BJ (cell line): Measurements from ENCODE around the gene SPHK1. TPM values are rescaled to one million over a fixed set of nuclear protein-coding genes. Genes with fewer than 3 reads are reported as not detected.

Experiments
- CTCF ChIA-PET: fragments of 350-600 bp; formaldehyde crosslinking; extraction: SDS; loops from one replicate; lab custom pipeline; 2021; ENCODE audit warnings: antibody characterized with exemption, inconsistent platforms; lab: Yijun Ruan, JAX
- POLR2A ChIA-PET: fragments of 300-600 bp; sonication (Branson Sonifier 250); formaldehyde crosslinking; extraction: SDS; loops from one replicate; lab custom pipeline; 2021; ENCODE audit warnings: antibody characterized with exemption; lab: Charles Lee
- DNase-seq: peaks from one replicate; pipeline ENCODE4 v3.0.0-alpha.2; 2011; ENCODE audit warnings: low read depth
- H3K27me3 ChIP-seq: 2 replicates; pipeline ENCODE4 v1.6.0; 2011; ENCODE audit warnings: low read length; ENCODE audit not compliant: control insufficient read depth, insufficient read depth
- H3K36me3 ChIP-seq: 2 replicates; pipeline ENCODE4 v1.5.1; 2011; ENCODE audit warnings: low read length; ENCODE audit not compliant: control insufficient read depth, insufficient read depth
- H3K4me3 ChIP-seq: 2 replicates; pipeline ENCODE4 v1.5.1; 2011; ENCODE audit warnings: low read depth, mild to moderate bottlenecking, control low read depth, low read length
- polyA plus RNA-seq: library from polyadenylated mRNA; depleted of rRNA; stranded (reverse); fragments of >200 nt; gene quantifications from 2 replicates; pipeline ENCODE4 v1.2.3, GENCODE V29; 2011
- TF ChIP-seq, protein P1 (sequence below): IDR thresholded peaks from 2 replicates; pipeline ENCODE4 v1.5.1; 2011; ENCODE audit warnings: low read depth, mild to moderate bottlenecking, control low read depth, inconsistent platforms, low read length, moderate library complexity; ENCODE audit not compliant: insufficient read depth

SPHK1 gene
- polyA plus RNA-seq, 1 experiment = 57.8 TPM

DNA sequence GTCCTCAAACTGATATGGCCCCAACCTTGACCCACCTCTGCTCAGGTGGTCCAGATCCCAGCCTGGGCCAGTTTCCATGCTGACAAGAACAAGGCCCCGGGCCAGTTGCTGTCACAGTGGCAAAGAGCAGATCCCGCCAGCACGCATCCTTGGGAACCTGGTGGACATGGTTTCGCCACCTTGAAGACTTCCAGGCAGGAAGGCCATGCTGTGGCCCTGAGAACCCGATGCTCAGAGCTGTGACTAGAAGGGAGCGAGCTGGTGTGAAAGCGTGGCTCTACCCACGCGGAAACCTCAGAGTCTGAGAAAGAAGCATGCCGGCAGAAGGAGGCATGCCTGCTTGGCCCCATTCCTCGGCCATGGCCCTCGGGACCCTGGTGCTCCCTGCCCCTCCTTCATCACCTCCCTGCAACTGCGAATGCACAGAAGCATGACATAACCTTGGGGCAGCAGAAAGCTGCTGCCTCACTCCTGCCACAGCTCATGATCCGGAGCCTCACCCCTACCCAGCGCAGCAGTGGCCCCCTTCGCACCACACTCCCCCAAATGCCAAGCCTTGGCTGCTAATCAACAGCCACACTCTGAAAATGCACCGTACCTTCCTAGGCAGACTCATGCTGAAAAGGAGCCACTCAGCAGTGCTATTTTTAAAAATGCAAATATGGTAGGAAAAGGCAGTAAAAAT, 35.3 kb downstream of the SPHK1 start:
- Histone ChIP-seq H3K27me3 (no peaks in the 10 kb centered on the region), H3K36me3 (peaks cover 4% of the 10 kb centered on the region), H3K4me3 (no peak overlapping the region)
- TF ChIP-seq, protein P1, sequence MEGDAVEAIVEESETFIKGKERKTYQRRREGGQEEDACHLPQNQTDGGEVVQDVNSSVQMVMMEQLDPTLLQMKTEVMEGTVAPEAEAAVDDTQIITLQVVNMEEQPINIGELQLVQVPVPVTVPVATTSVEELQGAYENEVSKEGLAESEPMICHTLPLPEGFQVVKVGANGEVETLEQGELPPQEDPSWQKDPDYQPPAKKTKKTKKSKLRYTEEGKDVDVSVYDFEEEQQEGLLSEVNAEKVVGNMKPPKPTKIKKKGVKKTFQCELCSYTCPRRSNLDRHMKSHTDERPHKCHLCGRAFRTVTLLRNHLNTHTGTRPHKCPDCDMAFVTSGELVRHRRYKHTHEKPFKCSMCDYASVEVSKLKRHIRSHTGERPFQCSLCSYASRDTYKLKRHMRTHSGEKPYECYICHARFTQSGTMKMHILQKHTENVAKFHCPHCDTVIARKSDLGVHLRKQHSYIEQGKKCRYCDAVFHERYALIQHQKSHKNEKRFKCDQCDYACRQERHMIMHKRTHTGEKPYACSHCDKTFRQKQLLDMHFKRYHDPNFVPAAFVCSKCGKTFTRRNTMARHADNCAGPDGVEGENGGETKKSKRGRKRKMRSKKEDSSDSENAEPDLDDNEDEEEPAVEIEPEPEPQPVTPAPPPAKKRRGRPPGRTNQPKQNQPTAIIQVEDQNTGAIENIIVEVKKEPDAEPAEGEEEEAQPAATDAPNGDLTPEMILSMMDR = no peak
- CTCF ChIA-PET = interaction anchor here (13.5 kb wide), 1 partner anchor 21 kb away, joined by 94 read pairs; no protein-coding TSS in a partner anchor
- POLR2A ChIA-PET = no interaction called here
- no peak for DNase-seq

DNA sequence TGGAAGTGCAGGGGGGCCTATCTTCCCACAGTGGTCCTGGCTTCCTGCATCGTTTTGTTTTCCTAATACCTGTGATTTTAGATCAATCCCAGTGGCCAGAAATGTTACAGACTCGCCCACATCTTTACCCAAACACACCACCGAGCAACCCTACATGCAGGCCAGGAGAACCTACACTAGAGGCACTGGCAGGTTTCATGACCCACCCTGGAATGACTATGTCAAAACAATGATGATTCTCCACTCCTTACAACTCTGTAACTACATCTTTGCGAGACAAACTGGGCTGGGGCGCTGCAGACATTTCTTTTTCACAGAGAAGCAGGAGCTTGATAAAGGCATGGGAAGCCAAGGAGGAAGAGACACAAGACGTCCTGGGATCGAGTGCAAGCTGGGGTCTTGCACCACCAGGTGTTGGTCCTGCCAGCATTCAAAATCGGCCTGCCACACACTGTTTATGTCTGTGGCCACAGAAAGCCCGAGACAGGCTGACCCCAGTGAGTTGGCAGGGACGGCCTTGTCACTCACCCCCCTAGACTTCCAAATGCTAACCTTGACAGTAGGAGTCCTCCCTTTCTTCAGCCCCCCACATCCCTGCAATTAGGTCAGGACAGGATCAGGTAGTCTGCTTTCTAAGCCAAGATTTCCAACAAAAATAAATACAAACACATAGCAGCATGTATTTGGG, 36.1 kb downstream of the SPHK1 start:
- TF ChIP-seq, protein P1 = no peak
- POLR2A ChIA-PET = no interaction called here
- no peak for DNase-seq
- CTCF ChIA-PET = interaction anchor here (0.7 to 13.5 kb wide), 2 partner anchors 22 to 63 kb away, joined by 3 to 94 read pairs; no protein-coding TSS in a partner anchor
- Histone ChIP-seq H3K36me3 (peaks cover 4% of the 10 kb centered on the region), H3K27me3 (no peaks in the 10 kb centered on the region), H3K4me3 (no peak overlapping the region)

DNA sequence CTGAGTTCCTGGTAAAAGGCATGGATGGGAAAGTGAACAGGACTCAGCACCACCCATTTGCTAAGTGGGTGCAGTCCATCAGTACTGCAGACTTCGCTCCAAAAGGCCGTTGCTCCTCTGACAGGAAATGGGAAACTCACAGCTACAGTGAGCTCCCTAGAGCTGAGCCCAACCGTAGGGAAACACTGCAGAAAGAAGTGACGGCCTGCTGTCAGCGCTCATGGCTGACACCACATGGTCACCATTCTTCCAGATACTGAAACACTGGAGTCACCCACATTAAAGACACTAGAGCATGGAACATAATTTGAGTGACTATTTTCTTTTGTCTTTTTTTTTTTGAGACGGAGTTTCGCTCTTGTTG, 36.6 kb downstream of the SPHK1 start:
- H3K36me3 ChIP-seq = peaks cover 4% of the 10 kb centered on the region
- ChIA-PET CTCF (interaction anchor here (0.7 kb wide), 1 partner anchor 64 kb away, joined by 3 read pairs; no protein-coding TSS in a partner anchor), POLR2A (no interaction called here)
- TF ChIP-seq, protein P1 = no peak
- H3K27me3 ChIP-seq = no peaks in the 10 kb centered on the region
- DNase-seq = no peak
- H3K4me3 ChIP-seq = no peak overlapping the region

DNA sequence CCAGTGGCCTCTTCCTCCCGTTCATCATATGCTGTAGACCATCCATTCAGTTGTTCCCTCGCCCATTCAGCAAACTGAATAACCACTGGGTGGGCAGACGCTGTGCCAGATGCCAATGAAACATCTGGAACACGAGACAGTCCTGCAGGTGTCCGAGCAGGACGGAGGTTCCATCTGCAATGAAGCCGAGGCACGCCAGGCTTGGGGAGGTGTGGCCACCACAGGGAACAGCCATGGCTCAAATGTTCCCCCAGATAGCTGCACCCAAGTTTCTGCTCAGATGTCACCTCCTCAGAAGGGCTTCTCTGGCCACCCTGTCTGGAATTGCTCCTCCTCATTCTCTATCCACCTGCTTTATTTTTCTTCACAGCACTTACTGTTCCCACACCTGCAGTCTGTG, 38.0 kb downstream of the SPHK1 start:
- no peak for DNase-seq
- H3K4me3 ChIP-seq = no peak overlapping the region
- peaks cover 4% of the 10 kb centered on the region for H3K36me3 ChIP-seq
- CTCF ChIA-PET = interaction anchor here (1.0 to 3.5 kb wide), 2 partner anchors 14 to 36 kb away, joined by 4 to 11 read pairs; no protein-coding TSS in a partner anchor
- H3K27me3 ChIP-seq = no peaks in the 10 kb centered on the region
- TF ChIP-seq, protein P1 = no peak
- POLR2A ChIA-PET = no interaction called here

DNA sequence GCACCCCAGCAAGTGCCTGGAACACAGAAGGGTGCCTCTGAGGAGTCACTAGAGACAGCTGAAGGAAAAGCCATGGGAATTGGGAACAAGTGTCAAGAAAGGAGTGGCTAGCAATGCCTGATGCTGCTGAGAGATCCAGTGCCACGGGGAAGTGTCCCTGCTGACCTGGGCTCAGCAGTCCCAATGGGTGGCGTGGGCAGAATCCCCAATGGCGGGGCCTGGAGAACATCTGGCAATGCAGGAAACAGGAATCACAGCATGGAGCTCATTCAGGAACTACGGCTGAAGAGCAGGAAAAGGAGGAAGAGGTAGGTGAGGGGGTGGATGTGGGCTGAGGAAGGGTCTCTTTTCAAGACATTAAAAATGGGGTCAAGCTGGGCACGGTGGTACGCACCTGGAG, 38.5 kb downstream of the SPHK1 start:
- POLR2A ChIA-PET = no interaction called here
- CTCF ChIA-PET = interaction anchor here (1.0 to 3.5 kb wide), 2 partner anchors 14 to 36 kb away, joined by 4 to 11 read pairs; no protein-coding TSS in a partner anchor
- no peak for DNase-seq

More for the DNA sequence above, 38.5 kb downstream of the SPHK1 start:
- TF ChIP-seq, protein P1 = no peak
- H3K36me3 ChIP-seq = peaks cover 2% of the 10 kb centered on the region
- H3K27me3 ChIP-seq = no peaks in the 10 kb centered on the region
- no peak overlapping the region for H3K4me3 ChIP-seq
